H9 (cell line): Measurements from ENCODE around the gene SOBP. TPM values are rescaled to one million over a fixed set of nuclear protein-coding genes. Genes with fewer than 3 reads are reported as not detected.

ENCODE experiments used
- DNase-seq: peaks from one replicate; pipeline ENCODE4 v3.0.0-alpha.2; 2017
- H2AFZ ChIP-seq: one replicate; pipeline ENCODE4 v1.6.1; 2013; ENCODE audit warnings: mild to moderate bottlenecking, low read length, control low read depth, moderate library complexity
- H2AK5ac ChIP-seq: 2 replicates; pipeline ENCODE4 v1.6.1; 2013; ENCODE audit warnings: low read length, control low read depth, mixed read lengths; ENCODE audit not compliant: insufficient read length
- H2BK120ac ChIP-seq: one replicate; pipeline ENCODE4 v1.6.1; 2013; ENCODE audit warnings: low read depth, mild to moderate bottlenecking, low read length, control low read depth, inconsistent platforms; ENCODE audit not compliant: poor library complexity, severe bottlenecking
- H2BK12ac ChIP-seq: 2 replicates; pipeline ENCODE4 v1.6.1; 2013; ENCODE audit warnings: low read length, control low read depth, mixed read lengths, low read depth; ENCODE audit not compliant: insufficient read length
- H2BK15ac ChIP-seq: 2 replicates; pipeline ENCODE4 v1.6.1; 2013; ENCODE audit warnings: low read depth, low read length, control low read depth
- H2BK20ac ChIP-seq: one replicate; pipeline ENCODE4 v1.6.1; 2013; ENCODE audit warnings: low read depth, mild to moderate bottlenecking, low read length, control low read depth, inconsistent platforms; ENCODE audit not compliant: poor library complexity, severe bottlenecking
- H2BK5ac ChIP-seq: 2 replicates; pipeline ENCODE4 v1.6.1; 2013; ENCODE audit warnings: low read length, control low read depth, mixed read lengths; ENCODE audit not compliant: insufficient read length
- H3K14ac ChIP-seq: 2 replicates; pipeline ENCODE4 v1.6.1; 2013; ENCODE audit warnings: low read length, control low read depth; ENCODE audit not compliant: insufficient read depth
- H3K18ac ChIP-seq: 2 replicates; pipeline ENCODE4 v1.6.1; 2013; ENCODE audit warnings: low read depth, mild to moderate bottlenecking, mixed read lengths, low read length, control low read depth; ENCODE audit not compliant: insufficient read length
- H3K23ac ChIP-seq: 2 replicates; pipeline ENCODE4 v1.6.1; 2013; ENCODE audit warnings: low read length, control low read depth, mixed read lengths, low read depth; ENCODE audit not compliant: insufficient read length
- H3K23me2 ChIP-seq: 2 replicates; pipeline ENCODE4 v1.6.1; 2013; ENCODE audit warnings: low read depth, mild to moderate bottlenecking, mixed read lengths, low read length, control low read depth; ENCODE audit not compliant: insufficient read length, poor library complexity, severe bottlenecking
- H3K27ac ChIP-seq: 2 replicates; pipeline ENCODE4 v1.5.1; 2013; ENCODE audit warnings: low read length, control low read depth, mixed read lengths, low read depth; ENCODE audit not compliant: insufficient read length
- H3K27me3 ChIP-seq: 2 replicates; pipeline ENCODE4 v1.6.1; 2013; ENCODE audit warnings: low read length, control low read depth, inconsistent platforms; ENCODE audit not compliant: insufficient read depth
- H3K4ac ChIP-seq: 2 replicates; pipeline ENCODE4 v1.6.1; 2013; ENCODE audit warnings: low read depth, mild to moderate bottlenecking, control low read depth, inconsistent platforms, low read length, moderate library complexity
- H3K4me1 ChIP-seq: 2 replicates; pipeline ENCODE4 v1.6.1; 2013; ENCODE audit warnings: low read length, control low read depth, inconsistent platforms; ENCODE audit not compliant: insufficient read depth
- H3K4me2 ChIP-seq: 2 replicates; pipeline ENCODE4 v1.6.1; 2013; ENCODE audit warnings: low read length, control low read depth, mixed read lengths; ENCODE audit not compliant: insufficient read length, insufficient read depth
- H3K56ac ChIP-seq: 2 replicates; pipeline ENCODE4 v1.6.1; 2013; ENCODE audit warnings: low read depth, mild to moderate bottlenecking, mixed read lengths, low read length, control low read depth; ENCODE audit not compliant: insufficient read length
- H3K79me1 ChIP-seq: 2 replicates; pipeline ENCODE4 v1.6.1; 2013; ENCODE audit warnings: low read depth, mild to moderate bottlenecking, moderate library complexity, low read length, control low read depth, inconsistent platforms; ENCODE audit not compliant: insufficient read depth, poor library complexity, severe bottlenecking
- H3K79me2 ChIP-seq: 2 replicates; pipeline ENCODE4 v1.6.1; 2013; ENCODE audit warnings: low read length, control low read depth, inconsistent platforms; ENCODE audit not compliant: insufficient read depth
- H3K9ac ChIP-seq: 2 replicates; pipeline ENCODE4 v1.6.1; 2013; ENCODE audit warnings: low read length, control low read depth, mixed read lengths; ENCODE audit not compliant: insufficient read length; ENCODE audit errors: extremely low read depth
- H3K9me3 ChIP-seq: one replicate; pipeline ENCODE4 v1.6.1; 2013; ENCODE audit warnings: low read depth, low read length, inconsistent platforms; ENCODE audit not compliant: control insufficient read depth
- H3T11ph ChIP-seq: one replicate; pipeline ENCODE4 v1.6.1; 2013; ENCODE audit warnings: mild to moderate bottlenecking, low read length, control low read depth, inconsistent platforms
- H4K20me1 ChIP-seq: one replicate; pipeline ENCODE4 v1.6.1; 2013; ENCODE audit not compliant: control insufficient read depth, insufficient read length, insufficient read depth
- H4K5ac ChIP-seq: 2 replicates; pipeline ENCODE4 v1.6.1; 2013; ENCODE audit warnings: low read depth, mild to moderate bottlenecking, mixed read lengths, low read length, control low read depth; ENCODE audit not compliant: insufficient read length
- H4K8ac ChIP-seq: replicated peaks from 2 replicates; pipeline ENCODE4 v1.6.1; 2013; ENCODE audit warnings: low read length, control low read depth, mixed read lengths, low read depth; ENCODE audit not compliant: insufficient read length
- H4K91ac ChIP-seq: 2 replicates; pipeline ENCODE4 v1.6.1; 2013; ENCODE audit warnings: low read depth, mild to moderate bottlenecking, moderate library complexity, mixed read lengths, low read length, control low read depth; ENCODE audit not compliant: insufficient read length
- H3K27ac Mint-ChIP-seq, 3 experiments: 2 replicates in 2 of 3; 3 replicates in 1 of 3; pipeline ENCODE4 v1.8.0; 2020 to 2021; ENCODE audit warnings: mixed read lengths in 3 of 3, mild to moderate bottlenecking in 1 of 3, moderate library complexity in 1 of 3
- H3K27me3 Mint-ChIP-seq: 2 replicates; pipeline ENCODE4 v1.8.0; 2021; ENCODE audit warnings: low read depth, mild to moderate bottlenecking, moderate library complexity, mixed read lengths
- H3K36me3 Mint-ChIP-seq, 3 experiments: 2 replicates in 2 of 3; 3 replicates in 1 of 3; pipeline ENCODE4 v1.8.0; 2020 to 2021; ENCODE audit warnings: low read depth in 3 of 3, mixed read lengths in 3 of 3; ENCODE audit not compliant: insufficient read depth in 1 of 3
- H3K4me1 Mint-ChIP-seq, 2 experiments: 2 replicates each; pipeline ENCODE4 v1.8.0; 2020; ENCODE audit warnings: mixed read lengths in 2 of 2
- H3K4me3 Mint-ChIP-seq, 2 experiments: 2 replicates in 1 of 2; 3 replicates in 1 of 2; pipeline ENCODE4 v1.8.0; 2020 to 2021; ENCODE audit warnings: mild to moderate bottlenecking in 2 of 2, mixed read lengths in 2 of 2, moderate library complexity in 1 of 2
- H3K9me3 Mint-ChIP-seq, 2 experiments: 2 replicates in 1 of 2; 3 replicates in 1 of 2; pipeline ENCODE4 v1.8.0; 2020; ENCODE audit warnings: mild to moderate bottlenecking in 2 of 2, mixed read lengths in 2 of 2, moderate library complexity in 1 of 2
- CTCF ChIP-seq: fragments of 200-600 bp; sonication (generic); conservative IDR thresholded peaks from 3 replicates; pipeline ENCODE4 v1.8.0; 2021; ENCODE audit warnings: antibody characterized with exemption, mild to moderate bottlenecking
- WGBS: extraction: QIAGEN DNeasy Blood & Tissue Kit; methylation state at CpG from one replicate; pipeline ENCODE4 v1.1.7; 2013; ENCODE audit warnings: missing lambda C conversion rate, low lambda C conversion rate, mixed read lengths; ENCODE audit not compliant: insufficient read length; ENCODE audit errors: extremely low coverage; 5-methylcytosine and 5-hydroxymethylcytosine counted together
- total RNA-seq: library from RNA; stranded (reverse); gene quantifications from 2 replicates; pipeline ENCODE4 v1.2.1, GENCODE V29; 2021

The SOBP gene
- total RNA-seq, 1 experiment from 2014 or later, result 4.3 TPM

DNA sequence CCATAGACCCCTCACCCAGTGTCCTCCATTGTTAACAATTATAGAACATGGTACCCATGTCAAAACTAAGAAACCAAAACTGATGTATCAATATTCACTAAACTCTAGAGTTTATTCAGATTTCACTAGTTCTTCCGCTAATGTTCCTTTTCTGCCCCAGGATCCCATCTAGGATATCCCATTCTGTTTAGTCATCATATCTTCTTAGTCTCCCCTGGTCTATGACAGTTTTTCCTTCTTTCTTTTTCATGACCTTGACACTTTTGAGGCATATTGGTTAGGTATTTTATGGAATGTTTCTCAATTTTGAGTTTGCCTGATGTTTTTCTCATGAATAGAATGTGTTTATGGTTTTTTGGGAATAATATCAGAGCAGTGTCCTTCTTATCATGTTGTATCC lies 187.5 kb downstream of the SOBP start:
- no peaks in the 10 kb centered on the region for H3K36me3 Mint-ChIP-seq
- Histone ChIP-seq H3K56ac (no peak overlapping the region), H3K4me1 (no peaks in the 10 kb centered on the region), H2BK5ac (no peak overlapping the region), H2AK5ac (no peak overlapping the region), H3T11ph (no peak overlapping the region), H4K8ac (no peak overlapping the region), H2BK12ac (no peak overlapping the region), H3K23ac (no peak overlapping the region), H3K18ac (no peak overlapping the region), H3K27ac (no peak overlapping the region), H3K9ac (no peak overlapping the region), H3K23me2 (no peaks in the 10 kb centered on the region), H2BK15ac (no peak overlapping the region), H3K4ac (no peak overlapping the region), H3K14ac (no peak overlapping the region), H3K9me3 (no peaks in the 10 kb centered on the region), H3K4me2 (no peak overlapping the region), H3K27me3 (no peaks in the 10 kb centered on the region), H3K79me1 (no peaks in the 10 kb centered on the region), H4K91ac (no peak overlapping the region), H3K79me2 (no peaks in the 10 kb centered on the region), H4K20me1 (no peaks in the 10 kb centered on the region), H2AFZ (no peak overlapping the region), H2BK120ac (no peak overlapping the region), H2BK20ac (no peak overlapping the region), H4K5ac (no peak overlapping the region)
- DNase-seq, result no peak
- TF ChIP-seq CTCF, result no peak
- H3K27me3 Mint-ChIP-seq, result peaks cover 10% of the 10 kb centered on the region
- WGBS, result no CpG with 5 or more reads among the region's 1 CpG
- peaks cover under 1 to 4% of the 10 kb centered on the region in 2 experiments; a peak in 2 of 5 replicates for H3K9me3 Mint-ChIP-seq
- H3K27ac Mint-ChIP-seq, result no peak overlapping the region
- peaks cover 16 to 21% of the 10 kb centered on the region in 2 experiments for H3K4me1 Mint-ChIP-seq
- no peak overlapping the region for H3K4me3 Mint-ChIP-seq
